HG03060 (cell line): ENCODE results near the gene GLT1D1.

Experiments used
- ATAC-seq: cut with Tn5 transposase; IDR thresholded peaks from one replicate; pipeline ENCODE4 v1.9.1; 2021; ENCODE audit warnings: low read depth, moderate number of reproducible peaks; ENCODE audit not compliant: unreplicated experiment

The GLT1D1 gene

DNA sequence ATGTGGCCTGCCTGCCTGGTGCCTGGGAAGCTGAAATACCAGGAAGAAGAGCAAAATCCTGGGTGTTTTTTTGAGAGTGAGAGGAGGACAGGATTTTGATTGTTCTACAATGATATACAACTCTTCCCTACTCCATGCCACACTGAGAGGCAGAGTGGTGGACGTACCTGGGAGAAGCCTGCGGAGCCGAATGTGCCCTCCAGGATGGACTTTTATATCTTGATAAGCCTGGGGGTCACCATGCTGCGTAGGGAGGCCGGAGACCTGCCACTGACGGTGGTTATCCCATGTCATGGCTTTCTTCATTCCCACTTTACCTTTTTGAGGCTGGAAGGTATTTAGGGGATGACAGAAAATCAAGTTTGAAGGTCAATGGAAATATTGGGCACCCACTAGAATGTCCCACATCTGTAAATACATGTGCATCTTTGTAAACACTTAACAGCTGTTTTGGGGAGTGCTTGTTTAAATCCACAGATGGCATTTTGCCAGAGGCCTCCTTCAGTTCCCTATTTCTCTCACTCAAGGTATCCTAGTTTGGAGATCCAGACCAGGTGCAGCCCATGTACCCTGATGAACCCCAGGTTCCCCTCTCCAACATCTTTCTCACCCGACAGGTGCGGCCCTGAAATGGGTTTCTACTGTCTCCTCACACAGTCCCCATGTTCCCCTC, 1.1 kb upstream of the GLT1D1 start:
- no peak for ATAC-seq

GRCh38 chr12:128853600-128854197, 421 bp downstream of the GLT1D1 start:
- no peak for ATAC-seq

DNA sequence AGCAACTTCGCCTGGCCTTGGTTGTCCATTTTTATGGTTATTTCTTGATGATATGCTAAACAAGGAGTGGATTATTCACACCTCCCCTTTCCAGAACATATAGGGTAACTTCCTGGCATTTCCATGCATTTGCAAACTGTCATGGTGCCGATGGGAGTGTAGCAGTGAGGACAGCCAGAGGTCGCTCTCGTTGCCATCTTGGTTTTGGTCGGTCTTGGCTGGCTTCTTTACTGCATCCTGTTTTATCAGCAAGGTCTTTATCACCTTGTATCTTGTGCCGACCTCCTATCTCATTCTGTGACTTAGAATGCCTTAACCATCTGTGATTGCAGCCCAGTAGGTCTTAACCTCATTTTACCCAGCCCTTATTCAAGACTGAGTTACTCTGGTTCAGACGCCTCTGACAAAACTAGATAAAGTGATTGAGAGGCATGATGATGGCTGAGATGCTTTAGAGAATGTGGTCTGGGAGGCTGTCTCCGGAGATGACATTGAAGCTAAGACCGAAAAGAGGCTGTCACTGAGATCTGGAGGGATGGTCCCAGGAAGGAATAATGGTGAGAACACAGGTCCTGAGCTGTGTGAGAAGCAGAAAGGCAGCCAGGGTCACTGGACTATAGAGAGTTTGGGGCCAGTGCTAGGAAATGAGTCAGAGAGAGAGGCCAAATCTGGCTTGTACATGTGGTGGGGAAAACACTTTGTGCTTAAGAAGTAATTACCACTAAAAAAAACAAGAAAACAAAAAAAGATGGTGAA, 2.9 kb downstream of the GLT1D1 start:
- ATAC-seq: no peak

DNA sequence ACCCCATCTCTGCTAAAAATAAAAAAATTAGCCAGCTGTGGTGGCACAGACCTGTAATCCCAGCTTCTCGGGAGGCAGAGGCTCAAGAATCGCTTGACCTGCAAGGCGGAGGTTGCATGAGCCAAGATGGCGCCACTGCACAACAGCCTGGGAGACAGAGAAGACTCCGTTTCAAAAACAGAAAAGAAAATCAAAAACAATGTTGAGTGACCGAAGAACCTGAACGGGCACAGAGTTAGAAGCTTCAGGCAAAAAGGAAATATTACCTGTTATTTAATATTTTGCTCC, 3.5 kb downstream of the GLT1D1 start:
- no peak for ATAC-seq

GRCh38 chr12:128857133-128857763, 4.0 kb downstream of the GLT1D1 start:
- no peak for ATAC-seq

DNA sequence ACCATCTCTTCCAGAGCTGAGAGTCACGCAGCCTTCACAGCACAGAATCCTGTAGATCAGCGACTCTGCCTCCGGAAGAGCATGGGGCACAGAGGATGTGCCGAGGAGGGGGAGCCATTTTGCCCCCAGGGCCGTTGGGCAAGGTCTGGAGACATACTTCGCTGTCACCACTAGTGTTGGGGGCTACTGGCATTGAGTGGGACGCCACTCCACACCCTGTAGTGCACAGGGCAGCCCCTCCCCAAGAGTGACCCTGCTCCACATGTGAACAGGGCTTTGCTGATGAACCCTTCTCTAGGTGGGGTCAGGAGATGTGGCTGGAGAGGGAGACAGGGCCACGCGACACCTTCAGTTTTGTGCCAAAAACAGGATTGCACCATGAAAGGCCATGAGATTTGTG, 6.0 kb downstream of the GLT1D1 start:
- ATAC-seq: no peak

DNA sequence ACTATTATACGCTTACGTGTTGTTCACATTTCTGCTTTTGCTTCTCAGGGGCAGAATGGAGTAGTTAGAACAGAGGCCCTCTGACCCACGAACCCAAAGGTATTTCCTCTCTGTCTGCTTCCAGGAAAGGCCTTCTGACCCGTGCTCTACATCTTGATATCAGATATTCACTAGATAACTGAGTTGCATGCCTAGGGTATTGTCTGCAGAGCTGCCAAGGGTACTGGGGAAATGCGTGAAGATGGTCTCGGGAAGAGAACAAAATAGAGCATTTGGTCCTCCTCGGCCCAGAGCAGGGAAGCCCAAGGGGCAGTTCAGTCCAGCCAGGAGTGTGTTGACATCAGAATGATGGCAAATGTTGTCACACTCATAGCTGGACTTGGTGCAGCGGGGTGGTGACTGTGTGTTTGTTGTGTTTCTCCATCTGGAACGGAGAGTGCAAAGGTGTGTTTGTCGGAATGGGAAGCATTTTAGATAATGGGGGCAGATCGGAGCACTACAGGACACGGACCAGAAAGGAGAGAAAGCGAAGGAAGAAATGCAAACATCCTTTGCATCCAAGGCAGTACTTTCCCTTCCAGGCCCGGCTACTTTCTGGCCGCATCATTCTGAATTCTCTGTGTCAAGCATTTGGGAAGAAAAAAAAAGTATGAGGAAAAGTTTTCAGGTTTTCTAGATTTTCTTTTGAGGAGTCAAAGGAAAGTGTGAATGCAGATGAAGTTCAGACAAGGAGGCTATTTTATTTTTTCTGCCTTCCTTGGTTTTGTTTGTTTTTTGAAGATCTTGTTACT, 8.1 kb downstream of the GLT1D1 start:
- ATAC-seq: no peak

GRCh38 chr12:128863957-128864356, 10.7 kb downstream of the GLT1D1 start:
- no peak for ATAC-seq

- no peak for ATAC-seq
These were observed 11.4 kb downstream of the GLT1D1 start for GRCh38 chr12:128864516-128865186.

GRCh38 chr12:128867466-128867865, 14.2 kb downstream of the GLT1D1 start:
- no peak for ATAC-seq

GRCh38 chr12:128871516-128871892, 18.2 kb downstream of the GLT1D1 start:
- no peak for ATAC-seq

DNA sequence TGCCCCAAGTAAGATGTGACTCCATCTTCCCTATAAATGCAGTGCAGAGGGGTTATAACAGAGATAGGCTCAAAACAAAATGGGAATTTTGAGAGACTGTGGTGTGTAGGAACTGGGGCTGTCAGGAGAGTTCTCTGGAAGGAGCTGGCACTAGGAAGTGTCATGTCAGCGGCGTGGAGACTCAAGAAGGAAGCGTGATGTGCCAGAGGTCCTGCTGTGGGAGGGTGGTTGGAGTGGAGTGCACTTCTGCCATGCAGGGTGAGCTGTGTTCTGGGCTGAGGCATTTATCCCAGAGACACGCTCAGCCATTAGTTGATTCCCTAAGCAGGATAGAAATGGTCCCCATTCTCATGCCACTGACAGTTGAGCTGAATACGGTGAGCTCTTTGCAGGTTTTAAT, 19.0 kb downstream of the GLT1D1 start:
- ATAC-seq: no peak

DNA sequence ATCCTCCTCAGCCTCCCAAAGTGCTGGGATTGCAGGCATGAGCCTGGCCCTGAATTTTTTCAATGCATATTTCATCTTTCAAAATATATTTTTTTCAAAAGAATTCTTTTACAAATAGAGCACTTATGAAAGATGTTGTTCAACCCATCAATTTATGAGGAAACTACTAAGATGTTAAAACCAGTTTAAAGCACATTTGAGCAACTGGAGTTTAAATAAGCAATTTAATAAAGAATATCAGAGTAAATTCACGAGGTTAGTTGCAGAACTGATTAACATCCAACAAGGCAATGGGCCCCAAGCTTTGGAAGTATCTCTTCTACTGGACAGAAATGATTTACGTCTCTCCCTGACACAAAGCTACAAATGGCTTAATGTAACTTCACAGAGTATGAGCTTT, 23.3 kb downstream of the GLT1D1 start:
- ATAC-seq: no peak

DNA sequence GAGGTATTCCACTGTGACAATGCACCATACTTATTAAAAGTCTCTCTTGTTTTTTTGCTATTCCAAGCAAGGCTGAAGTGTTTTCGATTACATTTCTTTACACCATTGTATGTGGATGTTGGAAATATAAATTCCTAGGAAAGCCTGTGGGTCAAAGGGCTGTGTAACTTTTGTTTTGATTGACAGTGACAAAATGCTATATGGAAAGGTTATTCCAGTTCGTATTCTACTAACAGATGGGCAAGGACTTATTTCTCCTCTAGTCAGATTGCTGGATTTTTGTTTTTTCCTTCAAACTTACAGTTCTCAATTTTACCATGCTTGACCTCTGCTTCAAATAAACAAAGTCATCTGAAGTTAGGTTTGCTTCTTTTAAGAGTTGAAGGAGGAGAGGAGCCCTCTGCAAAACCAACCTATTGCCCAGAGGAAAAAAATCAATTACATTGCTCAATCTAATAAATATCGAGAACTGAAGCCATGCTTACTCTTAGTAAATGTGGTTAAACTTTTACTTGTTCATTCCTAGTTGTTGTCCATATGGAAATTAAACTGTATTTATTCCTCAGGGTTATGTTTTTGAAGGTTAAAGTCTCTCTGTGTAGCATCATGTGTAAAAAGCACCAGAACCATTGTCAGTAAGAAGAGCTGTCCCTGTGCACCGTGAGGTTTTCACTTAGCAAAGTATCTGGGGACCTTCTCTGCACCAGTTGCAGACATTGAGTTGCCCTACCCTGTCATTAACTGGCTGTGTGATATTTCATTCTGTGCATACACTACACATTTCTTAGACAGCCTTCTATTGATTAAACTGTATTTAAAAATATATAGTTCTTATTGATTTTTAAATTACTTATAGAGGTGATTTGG, 26.9 kb downstream of the GLT1D1 start:
- ATAC-seq: no peak

DNA sequence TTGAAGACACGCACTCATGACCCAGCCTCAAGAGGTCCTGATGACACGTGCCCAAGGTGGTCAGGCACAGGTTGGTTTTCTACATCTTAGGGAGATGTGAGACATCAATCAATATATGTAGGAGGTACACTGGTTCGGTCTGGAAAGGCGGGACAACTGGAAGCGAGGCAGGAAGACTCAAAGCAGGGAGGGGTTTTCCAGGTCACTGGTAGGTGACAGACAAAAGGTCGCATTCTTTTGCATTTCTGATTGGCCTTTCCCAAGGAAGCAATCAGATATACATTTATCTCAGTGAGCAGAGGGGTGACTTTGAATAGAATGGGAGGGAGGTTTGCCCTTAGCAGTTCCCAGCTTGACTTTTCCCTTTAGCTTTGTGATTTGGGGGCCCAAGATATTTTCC, 38.6 kb downstream of the GLT1D1 start:
- no peak for ATAC-seq

GRCh38 chr12:128903236-128903635, 50.0 kb downstream of the GLT1D1 start:
- ATAC-seq: no peak

- no peak for ATAC-seq
These were observed 51.8 kb downstream of the GLT1D1 start for GRCh38 chr12:128905003-128905544.

GRCh38 chr12:128906485-128907137, 53.3 kb downstream of the GLT1D1 start:
- ATAC-seq: no peak

GRCh38 chr12:128908254-128908653, 55.0 kb downstream of the GLT1D1 start:
- no peak for ATAC-seq
